ENCODE results near the gene ITGA8.

ITGA8 gene

DNA sequence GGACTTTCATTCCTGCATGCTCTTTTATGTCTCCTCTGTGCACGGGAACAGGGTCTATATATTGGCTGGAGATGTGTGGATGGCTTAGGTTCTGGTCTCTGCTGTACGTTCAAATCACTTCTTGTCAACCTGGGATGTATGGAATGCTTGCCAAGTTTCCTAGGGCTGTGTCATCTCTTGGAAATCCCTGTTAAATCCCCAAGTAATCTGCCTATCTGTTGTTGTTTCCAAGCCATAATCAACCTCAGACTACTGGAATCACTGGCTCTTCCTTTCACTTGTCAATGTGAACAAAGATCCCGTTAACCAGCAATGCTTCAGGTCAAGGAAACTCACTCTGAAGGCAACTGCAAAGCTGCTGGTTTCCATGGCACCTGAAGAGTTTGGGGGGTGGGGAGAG lies 255.3 kb downstream of the ITGA8 start:
- DNase-seq (ENCODE audit: low read depth in 2 of 2), result no peak
